GM19452 (cell line): ENCODE results near the gene DMRT1.

ENCODE experiments used
- ATAC-seq: cut with Tn5 transposase; IDR thresholded peaks from one replicate; pipeline ENCODE4 v1.9.1; 2021; ENCODE audit not compliant: unreplicated experiment

The DMRT1 gene

GRCh38 chr9:920927-921326 lies 79.4 kb downstream of the DMRT1 start:
- ATAC-seq, result no peak

GRCh38 chr9:922171-922570 lies 80.7 kb downstream of the DMRT1 start:
- ATAC-seq, result no peak

- ATAC-seq, result no peak
Measured at GRCh38 chr9:922731-923130, 81.2 kb downstream of the DMRT1 start.

- ATAC-seq, result no peak
Measured at GRCh38 chr9:926976-927375, 85.5 kb downstream of the DMRT1 start.

DNA sequence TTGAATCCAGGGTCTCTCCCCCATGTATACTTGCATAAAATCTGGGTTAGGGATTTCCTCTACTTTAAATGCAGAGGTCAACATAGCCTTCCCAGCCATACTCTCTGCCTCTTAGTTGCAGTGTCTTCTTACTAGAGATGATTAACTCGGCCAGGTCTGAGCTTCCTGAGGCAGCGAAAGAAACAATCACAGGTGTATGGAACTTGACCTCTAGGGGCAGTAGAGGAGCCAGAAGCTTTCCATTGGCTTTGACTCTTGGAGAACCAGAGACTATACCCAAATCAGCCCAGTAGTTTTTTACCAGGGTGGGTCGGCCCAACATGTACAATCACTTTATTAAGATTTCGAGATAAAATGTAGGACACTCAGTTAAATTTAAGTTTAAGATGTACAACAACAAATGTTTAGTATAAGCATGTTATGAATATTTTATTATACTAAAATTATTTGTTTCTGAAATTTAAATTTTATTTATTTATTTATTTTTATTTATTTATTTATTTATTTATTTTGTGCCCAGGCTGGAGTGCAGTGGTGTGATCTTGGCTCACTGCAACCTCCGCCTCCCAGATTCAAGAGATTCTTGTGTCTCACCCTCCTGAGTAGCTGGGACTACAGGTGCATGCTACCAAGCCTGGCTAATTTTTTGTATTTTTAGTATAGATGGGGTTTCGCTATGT lies 87.0 kb downstream of the DMRT1 start:
- peak; percentile 70 for ATAC-seq

GRCh38 chr9:929719-930118 lies 88.2 kb downstream of the DMRT1 start:
- no peak for ATAC-seq

- ATAC-seq, result no peak
Measured at GRCh38 chr9:933356-933755, 91.9 kb downstream of the DMRT1 start.

DNA sequence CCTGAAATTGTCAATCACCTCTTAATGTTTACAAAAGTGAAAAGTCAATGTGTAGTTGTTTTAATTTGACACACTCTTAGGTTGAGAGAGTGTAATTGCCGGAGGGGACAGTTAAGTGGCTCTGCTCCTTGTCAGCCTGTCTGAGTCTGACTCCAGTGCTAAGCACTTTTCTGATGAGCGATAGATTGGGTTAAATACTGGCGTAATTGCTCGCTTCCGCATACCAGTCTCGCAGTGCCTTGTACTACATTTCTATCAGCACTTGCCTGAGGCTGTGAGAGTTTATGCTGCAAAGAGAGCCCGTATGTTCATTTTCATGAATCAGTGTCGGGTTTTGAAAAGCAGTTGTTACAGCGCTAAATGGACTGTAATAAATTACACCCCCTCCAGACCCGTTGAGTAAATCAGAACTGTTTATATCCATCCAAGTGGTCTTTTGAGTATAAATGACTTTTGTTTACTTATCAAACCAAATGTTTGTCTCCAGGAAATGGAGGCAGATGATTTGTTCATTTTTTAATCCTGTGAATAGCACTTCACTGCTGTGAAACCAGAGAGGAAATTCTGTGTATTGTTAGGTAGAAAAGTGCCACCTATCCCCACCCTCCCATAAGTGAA lies 94.0 kb downstream of the DMRT1 start:
- ATAC-seq, result no peak

DNA sequence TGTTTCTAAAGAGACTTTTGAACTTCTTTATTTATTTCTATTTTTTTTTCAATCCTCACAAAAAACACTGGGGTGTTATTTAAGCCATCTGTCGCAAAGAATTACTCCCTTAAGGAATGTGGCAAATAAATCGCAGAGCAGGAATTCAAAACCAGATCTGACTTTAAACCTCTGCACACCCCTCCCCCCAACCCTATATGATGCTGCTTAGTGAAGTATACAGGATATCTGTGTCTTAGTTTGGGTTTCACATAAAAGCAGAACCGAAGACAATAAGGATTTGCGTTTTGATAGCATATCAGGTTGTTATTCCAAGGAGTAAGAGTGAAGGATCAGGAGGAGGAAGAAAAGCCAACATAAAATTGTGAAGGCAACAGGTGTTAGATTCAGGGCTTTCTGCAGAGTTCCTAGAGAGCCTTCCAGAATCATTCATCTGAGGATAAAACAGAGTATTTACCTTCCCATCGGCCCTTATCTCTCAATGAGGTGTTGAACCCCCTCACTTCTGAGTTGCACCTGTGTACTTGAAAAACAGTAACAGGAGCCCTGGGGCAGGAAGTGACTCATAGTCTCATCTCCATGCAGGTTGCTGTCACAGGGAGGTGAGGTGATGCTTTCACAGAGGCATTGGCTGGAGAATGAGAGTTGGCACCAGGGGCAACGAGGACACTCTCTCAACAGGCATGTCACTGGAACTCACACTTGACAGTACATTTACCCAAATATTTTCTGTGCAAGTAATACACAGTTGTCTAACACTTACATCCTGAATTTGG lies 101.5 kb downstream of the DMRT1 start:
- ATAC-seq, result no peak

GRCh38 chr9:947985-948384 lies 106.5 kb downstream of the DMRT1 start:
- no peak for ATAC-seq

- no peak for ATAC-seq
Measured at GRCh38 chr9:948497-948896, 107.0 kb downstream of the DMRT1 start.

DNA sequence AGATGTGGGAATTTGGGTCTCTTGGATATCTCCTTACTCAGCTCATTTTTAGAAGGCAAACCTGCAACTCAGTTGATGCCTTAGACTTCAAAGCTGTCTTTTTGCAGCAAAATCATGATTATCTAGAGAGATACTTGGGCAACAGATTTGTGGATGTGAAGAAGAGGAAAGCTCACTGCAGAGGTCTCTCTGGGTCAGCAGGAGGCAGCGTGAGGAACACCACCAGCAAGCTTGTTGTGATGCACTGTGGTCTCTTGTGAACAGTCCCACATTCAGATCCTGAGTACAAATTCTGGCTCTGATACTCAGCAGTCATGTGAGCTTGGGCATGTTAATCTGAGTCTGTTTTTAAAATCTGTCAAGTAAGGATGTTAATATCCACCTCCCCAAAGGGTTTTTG lies 108.6 kb downstream of the DMRT1 start:
- no peak for ATAC-seq

- no peak for ATAC-seq
Measured at GRCh38 chr9:952546-952945, 111.0 kb downstream of the DMRT1 start.

GRCh38 chr9:959105-959504 lies 117.6 kb downstream of the DMRT1 start:
- no peak for ATAC-seq

DNA sequence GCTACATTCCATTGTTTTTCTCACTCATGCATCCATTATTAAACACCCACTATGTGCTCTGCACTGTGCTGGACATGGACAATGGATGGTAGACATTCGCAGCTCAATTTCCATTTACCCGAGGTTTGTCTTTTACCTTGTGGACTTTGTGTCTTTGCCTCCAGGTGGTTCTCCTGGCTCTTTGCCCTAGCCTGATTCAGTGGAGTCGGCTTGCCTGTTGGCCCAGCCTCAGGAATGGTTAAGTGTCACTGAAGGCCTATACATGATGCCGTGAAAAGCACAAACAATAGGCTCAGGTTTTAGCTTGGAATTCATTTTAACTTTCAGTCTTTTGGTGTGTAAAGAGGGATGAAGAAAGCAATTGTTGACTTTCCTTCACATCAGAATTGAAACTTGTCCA lies 118.4 kb downstream of the DMRT1 start:
- ATAC-seq, result no peak

DNA sequence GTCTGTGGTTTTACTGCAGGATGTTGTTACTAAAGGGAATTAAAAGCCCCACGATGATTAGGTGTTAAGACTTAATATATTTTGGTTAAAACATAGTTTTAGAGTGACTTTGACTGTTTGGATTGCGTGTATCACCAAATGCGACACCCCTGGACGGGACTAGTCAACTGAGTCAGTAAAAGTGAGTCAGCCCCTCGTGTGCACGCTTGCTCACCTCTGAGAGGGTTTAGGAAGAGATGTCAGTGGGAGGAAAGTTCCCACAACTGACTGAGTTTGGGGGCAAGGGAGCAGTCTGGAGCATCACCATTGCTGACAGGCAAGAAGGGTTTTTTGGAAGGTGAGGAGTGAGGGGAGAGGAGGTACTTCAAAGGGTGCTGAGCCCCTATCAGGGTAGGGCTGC lies 120.5 kb downstream of the DMRT1 start:
- no peak for ATAC-seq

GRCh38 chr9:965497-965896 lies 124.0 kb downstream of the DMRT1 start:
- no peak for ATAC-seq

- no peak for ATAC-seq
Measured at GRCh38 chr9:966870-967269, 125.4 kb downstream of the DMRT1 start.

DNA sequence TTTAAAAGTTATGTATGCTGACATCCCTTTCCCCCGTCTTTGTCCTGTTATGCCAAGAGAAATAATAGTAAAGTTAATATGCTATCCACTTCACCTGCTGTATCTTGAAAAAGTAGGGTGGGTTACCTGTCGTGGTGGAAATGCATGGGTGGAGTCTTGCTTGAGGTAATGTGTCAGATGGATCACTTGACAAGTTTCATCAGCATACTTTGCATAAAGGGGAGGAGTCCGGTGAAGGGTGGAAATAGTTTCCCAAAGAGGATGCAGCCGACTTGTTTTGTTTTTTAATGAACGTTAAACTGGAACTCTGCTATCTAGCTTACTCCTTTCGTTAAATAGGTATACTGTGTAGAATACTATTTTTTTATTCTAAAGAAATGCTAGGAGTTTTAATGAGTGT lies 125.9 kb downstream of the DMRT1 start:
- ATAC-seq, result no peak

DNA sequence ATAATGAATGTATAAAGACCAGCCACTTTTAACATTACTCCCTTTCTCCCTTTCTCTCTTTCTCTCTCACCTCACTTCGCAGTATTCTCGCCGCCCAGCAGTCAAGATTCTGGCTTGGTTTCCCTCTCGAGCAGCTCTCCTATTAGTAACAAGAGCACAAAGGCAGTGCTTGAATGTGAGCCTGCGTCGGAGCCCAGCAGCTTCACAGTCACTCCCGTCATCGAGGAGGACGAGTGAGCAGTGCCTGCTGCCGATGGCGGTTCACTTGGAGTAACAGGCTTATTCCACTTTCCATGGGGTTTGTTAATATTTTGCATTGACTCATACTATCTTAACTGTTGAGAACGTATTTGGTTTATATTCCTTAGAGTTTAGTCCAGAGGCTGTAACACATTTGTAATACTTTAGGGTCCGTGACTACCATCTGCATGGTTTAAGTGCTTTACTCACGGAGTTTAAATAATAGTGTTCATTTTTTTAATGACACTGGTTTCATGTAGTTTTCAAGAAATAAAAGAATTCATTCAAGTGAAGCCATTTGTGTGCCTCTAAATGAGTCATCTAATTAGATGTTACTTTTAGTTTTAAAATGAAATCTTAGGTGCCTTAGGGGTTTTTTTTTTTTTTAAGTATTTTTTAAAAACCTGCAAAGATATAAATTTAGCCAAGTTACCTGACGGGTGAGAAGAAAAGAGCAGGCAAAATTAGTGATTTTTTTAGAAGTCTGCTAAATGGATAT lies 126.6 kb downstream of the DMRT1 start:
- ATAC-seq, result no peak

DNA sequence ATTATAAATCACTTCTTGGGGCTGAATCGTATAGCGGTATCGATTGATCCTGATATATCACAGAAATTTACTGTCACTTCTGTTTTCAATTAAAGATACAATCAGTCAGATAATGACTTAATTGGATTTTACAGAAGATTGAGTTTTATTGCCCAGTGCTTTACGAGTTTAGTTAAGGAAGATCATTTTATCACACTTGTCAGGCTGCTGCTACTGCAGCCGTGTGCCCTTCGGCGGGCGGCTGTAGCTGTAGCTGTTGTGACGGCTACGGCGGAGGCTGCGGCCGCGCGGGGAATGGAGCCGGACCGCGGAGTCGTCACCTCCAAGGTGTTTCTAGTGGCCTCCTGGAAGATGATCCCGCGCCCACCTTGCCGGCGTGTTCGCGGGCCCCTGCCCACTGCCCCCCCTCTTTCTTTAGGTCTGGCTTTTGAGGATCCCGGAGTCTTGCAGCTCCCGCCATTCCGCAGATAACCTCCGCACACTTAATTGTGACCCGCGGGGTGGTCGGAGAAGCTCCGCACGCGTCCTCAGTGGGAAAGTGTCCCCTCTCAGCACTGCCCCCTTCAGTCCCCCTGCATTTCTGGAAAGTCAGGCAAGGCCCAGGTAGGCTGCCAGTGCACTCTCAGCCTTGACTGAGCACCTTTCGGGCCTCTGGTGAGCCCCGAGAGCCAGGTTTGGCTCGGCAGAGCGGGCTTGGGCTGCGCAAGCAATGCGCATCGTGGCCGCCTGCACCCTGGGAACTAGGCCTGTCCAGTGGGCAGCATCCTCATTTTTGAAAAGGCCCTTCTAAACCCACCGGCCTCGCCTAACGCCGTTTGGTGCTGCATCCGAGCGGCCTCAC lies 128.0 kb downstream of the DMRT1 start:
- ATAC-seq, result no peak
